H9 (cell line): ENCODE results near the gene GAPDH. TPM values are rescaled to one million over a fixed set of nuclear protein-coding genes. Genes with fewer than 3 reads are reported as not detected.

Source experiments
- DNase-seq: peaks from one replicate; pipeline ENCODE4 v3.0.0-alpha.2; 2017
- H2AFZ ChIP-seq: one replicate; pipeline ENCODE4 v1.6.1; 2013; ENCODE audit warnings: mild to moderate bottlenecking, low read length, control low read depth, moderate library complexity
- H2AK5ac ChIP-seq: 2 replicates; pipeline ENCODE4 v1.6.1; 2013; ENCODE audit warnings: low read length, control low read depth, mixed read lengths; ENCODE audit not compliant: insufficient read length
- H2BK120ac ChIP-seq: one replicate; pipeline ENCODE4 v1.6.1; 2013; ENCODE audit warnings: low read depth, mild to moderate bottlenecking, low read length, control low read depth, inconsistent platforms; ENCODE audit not compliant: poor library complexity, severe bottlenecking
- H2BK12ac ChIP-seq: 2 replicates; pipeline ENCODE4 v1.6.1; 2013; ENCODE audit warnings: low read length, control low read depth, mixed read lengths, low read depth; ENCODE audit not compliant: insufficient read length
- H2BK15ac ChIP-seq: 2 replicates; pipeline ENCODE4 v1.6.1; 2013; ENCODE audit warnings: low read depth, low read length, control low read depth
- H2BK20ac ChIP-seq: one replicate; pipeline ENCODE4 v1.6.1; 2013; ENCODE audit warnings: low read depth, mild to moderate bottlenecking, low read length, control low read depth, inconsistent platforms; ENCODE audit not compliant: poor library complexity, severe bottlenecking
- H2BK5ac ChIP-seq: 2 replicates; pipeline ENCODE4 v1.6.1; 2013; ENCODE audit warnings: low read length, control low read depth, mixed read lengths; ENCODE audit not compliant: insufficient read length
- H3K14ac ChIP-seq: 2 replicates; pipeline ENCODE4 v1.6.1; 2013; ENCODE audit warnings: low read length, control low read depth; ENCODE audit not compliant: insufficient read depth
- H3K18ac ChIP-seq: 2 replicates; pipeline ENCODE4 v1.6.1; 2013; ENCODE audit warnings: low read depth, mild to moderate bottlenecking, mixed read lengths, low read length, control low read depth; ENCODE audit not compliant: insufficient read length
- H3K23ac ChIP-seq: 2 replicates; pipeline ENCODE4 v1.6.1; 2013; ENCODE audit warnings: low read length, control low read depth, mixed read lengths, low read depth; ENCODE audit not compliant: insufficient read length
- H3K23me2 ChIP-seq: 2 replicates; pipeline ENCODE4 v1.6.1; 2013; ENCODE audit warnings: low read depth, mild to moderate bottlenecking, mixed read lengths, low read length, control low read depth; ENCODE audit not compliant: insufficient read length, poor library complexity, severe bottlenecking
- H3K27ac ChIP-seq: 2 replicates; pipeline ENCODE4 v1.5.1; 2013; ENCODE audit warnings: low read length, control low read depth, mixed read lengths, low read depth; ENCODE audit not compliant: insufficient read length
- H3K27me3 ChIP-seq: 2 replicates; pipeline ENCODE4 v1.6.1; 2013; ENCODE audit warnings: low read length, control low read depth, inconsistent platforms; ENCODE audit not compliant: insufficient read depth
- H3K4ac ChIP-seq: 2 replicates; pipeline ENCODE4 v1.6.1; 2013; ENCODE audit warnings: low read depth, mild to moderate bottlenecking, control low read depth, inconsistent platforms, low read length, moderate library complexity
- H3K4me1 ChIP-seq: 2 replicates; pipeline ENCODE4 v1.6.1; 2013; ENCODE audit warnings: low read length, control low read depth, inconsistent platforms; ENCODE audit not compliant: insufficient read depth
- H3K4me2 ChIP-seq: 2 replicates; pipeline ENCODE4 v1.6.1; 2013; ENCODE audit warnings: low read length, control low read depth, mixed read lengths; ENCODE audit not compliant: insufficient read length, insufficient read depth
- H3K56ac ChIP-seq: 2 replicates; pipeline ENCODE4 v1.6.1; 2013; ENCODE audit warnings: low read depth, mild to moderate bottlenecking, mixed read lengths, low read length, control low read depth; ENCODE audit not compliant: insufficient read length
- H3K79me1 ChIP-seq: 2 replicates; pipeline ENCODE4 v1.6.1; 2013; ENCODE audit warnings: low read depth, mild to moderate bottlenecking, moderate library complexity, low read length, control low read depth, inconsistent platforms; ENCODE audit not compliant: insufficient read depth, poor library complexity, severe bottlenecking
- H3K79me2 ChIP-seq: 2 replicates; pipeline ENCODE4 v1.6.1; 2013; ENCODE audit warnings: low read length, control low read depth, inconsistent platforms; ENCODE audit not compliant: insufficient read depth
- H3K9ac ChIP-seq: 2 replicates; pipeline ENCODE4 v1.6.1; 2013; ENCODE audit warnings: low read length, control low read depth, mixed read lengths; ENCODE audit not compliant: insufficient read length; ENCODE audit errors: extremely low read depth
- H3K9me3 ChIP-seq: one replicate; pipeline ENCODE4 v1.6.1; 2013; ENCODE audit warnings: low read depth, low read length, inconsistent platforms; ENCODE audit not compliant: control insufficient read depth
- H3T11ph ChIP-seq: one replicate; pipeline ENCODE4 v1.6.1; 2013; ENCODE audit warnings: mild to moderate bottlenecking, low read length, control low read depth, inconsistent platforms
- H4K20me1 ChIP-seq: one replicate; pipeline ENCODE4 v1.6.1; 2013; ENCODE audit not compliant: control insufficient read depth, insufficient read length, insufficient read depth
- H4K5ac ChIP-seq: 2 replicates; pipeline ENCODE4 v1.6.1; 2013; ENCODE audit warnings: low read depth, mild to moderate bottlenecking, mixed read lengths, low read length, control low read depth; ENCODE audit not compliant: insufficient read length
- H4K8ac ChIP-seq: replicated peaks from 2 replicates; pipeline ENCODE4 v1.6.1; 2013; ENCODE audit warnings: low read length, control low read depth, mixed read lengths, low read depth; ENCODE audit not compliant: insufficient read length
- H4K91ac ChIP-seq: 2 replicates; pipeline ENCODE4 v1.6.1; 2013; ENCODE audit warnings: low read depth, mild to moderate bottlenecking, moderate library complexity, mixed read lengths, low read length, control low read depth; ENCODE audit not compliant: insufficient read length
- H3K27ac Mint-ChIP-seq, 3 experiments: 2 replicates in 2 of 3; 3 replicates in 1 of 3; pipeline ENCODE4 v1.8.0; 2020 to 2021; ENCODE audit warnings: mixed read lengths in 3 of 3, mild to moderate bottlenecking in 1 of 3, moderate library complexity in 1 of 3
- H3K27me3 Mint-ChIP-seq: 2 replicates; pipeline ENCODE4 v1.8.0; 2021; ENCODE audit warnings: low read depth, mild to moderate bottlenecking, moderate library complexity, mixed read lengths
- H3K36me3 Mint-ChIP-seq, 3 experiments: 2 replicates in 2 of 3; 3 replicates in 1 of 3; pipeline ENCODE4 v1.8.0; 2020 to 2021; ENCODE audit warnings: low read depth in 3 of 3, mixed read lengths in 3 of 3; ENCODE audit not compliant: insufficient read depth in 1 of 3
- H3K4me1 Mint-ChIP-seq, 2 experiments: 2 replicates each; pipeline ENCODE4 v1.8.0; 2020; ENCODE audit warnings: mixed read lengths in 2 of 2
- H3K4me3 Mint-ChIP-seq, 2 experiments: 2 replicates in 1 of 2; 3 replicates in 1 of 2; pipeline ENCODE4 v1.8.0; 2020 to 2021; ENCODE audit warnings: mild to moderate bottlenecking in 2 of 2, mixed read lengths in 2 of 2, moderate library complexity in 1 of 2
- H3K9me3 Mint-ChIP-seq, 2 experiments: 2 replicates in 1 of 2; 3 replicates in 1 of 2; pipeline ENCODE4 v1.8.0; 2020; ENCODE audit warnings: mild to moderate bottlenecking in 2 of 2, mixed read lengths in 2 of 2, moderate library complexity in 1 of 2
- CTCF ChIP-seq: fragments of 200-600 bp; sonication (generic); conservative IDR thresholded peaks from 3 replicates; pipeline ENCODE4 v1.8.0; 2021; ENCODE audit warnings: antibody characterized with exemption, mild to moderate bottlenecking
- whole genome bisulfite sequencing: extraction: QIAGEN DNeasy Blood & Tissue Kit; methylation state at CpG from one replicate; pipeline ENCODE4 v1.1.7; 2013; ENCODE audit warnings: missing lambda C conversion rate, low lambda C conversion rate, mixed read lengths; ENCODE audit not compliant: insufficient read length; ENCODE audit errors: extremely low coverage; 5-methylcytosine and 5-hydroxymethylcytosine counted together
- total RNA-seq: library from RNA; stranded (reverse); gene quantifications from 2 replicates; pipeline ENCODE4 v1.2.1, GENCODE V29; 2021

The GAPDH gene
- total RNA-seq, 1 experiment from 2014 or later = 4,581 TPM

GRCh38 chr12:6534695-6534944 is 303 bp downstream of the GAPDH start:
- Histone ChIP-seq H3K79me2 (peaks cover 9% of the 10 kb centered on the region; the same call in 1 of the 2 replicates), H4K91ac (no peak overlapping the region)
- no CpG with 5 or more reads among the region's 25 CpGs for WGBS

More at GRCh38 chr12:6534695-6534944, 303 bp downstream of the GAPDH start:
- Histone ChIP-seq H3T11ph (no peak overlapping the region), H2AK5ac (no peak overlapping the region), H2BK120ac (no peak overlapping the region), H3K4me2 (peak overlapping the region; percentile 73), H4K5ac (no peak overlapping the region), H3K56ac (no peak overlapping the region), H4K8ac (no peak overlapping the region), H3K79me1 (no peaks in the 10 kb centered on the region), H3K4me1 (no peaks in the 10 kb centered on the region; the same call in 1 of the 2 replicates), H2BK20ac (no peak overlapping the region), H2BK12ac (no peak overlapping the region), H3K9ac (peak overlapping the region; percentile 96), H3K27ac (no peak overlapping the region), H3K14ac (peak overlapping the region; percentile 91), H3K27me3 (no peaks in the 10 kb centered on the region), H2BK5ac (no peak overlapping the region), H3K23ac (no peak overlapping the region), H2BK15ac (no peak overlapping the region), H3K4ac (no peak overlapping the region; the same call in 1 of the 2 replicates), H4K20me1 (no peaks in the 10 kb centered on the region), H2AFZ (no peak overlapping the region), H3K23me2 (peaks cover 18% of the 10 kb centered on the region), H3K9me3 (no peaks in the 10 kb centered on the region), H3K18ac (peak overlapping the region; percentile 61)
- Mint-ChIP-seq H3K9me3 (no peaks in the 10 kb centered on the region; a peak in 1 of 5 replicates), H3K36me3 (peaks cover 52 to 76% (median 63%) of the 10 kb centered on the region in 3 experiments), H3K27me3 (peaks cover 5% of the 10 kb centered on the region; the same call in 1 of the 2 replicates), H3K4me1 (peaks cover 36 to 39% of the 10 kb centered on the region in 2 experiments), H3K27ac (peak overlapping the region; percentile 99; a peak in 5 of 7 replicates), H3K4me3 (peak overlapping the region; percentile 92 to 97)
- no peak for DNase-seq
- TF ChIP-seq CTCF = no peak
